ENCODE data around the gene TBCD.

- TF ChIP-seq CTCF (IDR thresholded peaks at IDR 0.05; ENCODE audit: insufficient read depth, low read depth, low read length) = no peak
- TF ChIP-seq EZH2 (IDR thresholded peaks at IDR 0.05; ENCODE audit: insufficient read depth, low read length) = no peak
Observed at GRCh38 chr17:82797061-82797460, 45.2 kb downstream of the TBCD start.
